HCEC 1CT (cell line): ENCODE measurements around the gene CGB5.
A peak's percentile ranks its signal among the peaks of the same experiment; 100 is the strongest.
"Not testable (repeated sequence)": the region's sequence is repeated elsewhere in the genome, so short reads cannot be mapped to it uniquely, and the experiment has no call there.

Source experiments
- DNase-seq: peaks from one replicate; pipeline ENCODE4 v3.0.0-alpha.2; 2017

The CGB5 gene

GRCh38 chr19:49043548-49043947 is at the start of gene CGB5:
CGB5 (plus strand) TSS chr19:49043848; CDS start chr19:49044210, 362 bp downstream.
- not testable (repeated sequence) for DNase-seq

- no peak for DNase-seq
Measured at GRCh38 chr19:48994035-48994386, 49.6 kb upstream of the CGB5 start.

DNA sequence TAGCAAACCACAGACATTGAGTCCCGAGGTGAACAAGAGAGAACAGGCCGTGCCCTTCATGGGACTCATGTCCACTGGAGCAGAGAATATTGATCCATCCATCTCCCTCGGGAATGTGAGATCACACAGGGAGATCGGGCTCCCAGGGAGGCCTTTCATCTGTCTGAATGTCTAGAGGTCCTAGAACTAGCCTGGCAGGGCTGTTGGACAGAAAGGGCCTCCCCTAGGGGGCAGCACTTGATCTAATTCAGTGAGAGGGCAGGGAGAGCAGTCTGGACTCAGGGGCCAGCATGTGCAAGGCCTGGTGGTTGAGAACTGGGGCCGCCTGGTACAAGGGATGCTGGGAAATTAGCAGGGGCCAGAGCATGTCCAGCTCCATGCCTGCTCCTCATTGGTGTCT is 45.7 kb upstream of the CGB5 start:
- peak; percentile 60 for DNase-seq

DNA sequence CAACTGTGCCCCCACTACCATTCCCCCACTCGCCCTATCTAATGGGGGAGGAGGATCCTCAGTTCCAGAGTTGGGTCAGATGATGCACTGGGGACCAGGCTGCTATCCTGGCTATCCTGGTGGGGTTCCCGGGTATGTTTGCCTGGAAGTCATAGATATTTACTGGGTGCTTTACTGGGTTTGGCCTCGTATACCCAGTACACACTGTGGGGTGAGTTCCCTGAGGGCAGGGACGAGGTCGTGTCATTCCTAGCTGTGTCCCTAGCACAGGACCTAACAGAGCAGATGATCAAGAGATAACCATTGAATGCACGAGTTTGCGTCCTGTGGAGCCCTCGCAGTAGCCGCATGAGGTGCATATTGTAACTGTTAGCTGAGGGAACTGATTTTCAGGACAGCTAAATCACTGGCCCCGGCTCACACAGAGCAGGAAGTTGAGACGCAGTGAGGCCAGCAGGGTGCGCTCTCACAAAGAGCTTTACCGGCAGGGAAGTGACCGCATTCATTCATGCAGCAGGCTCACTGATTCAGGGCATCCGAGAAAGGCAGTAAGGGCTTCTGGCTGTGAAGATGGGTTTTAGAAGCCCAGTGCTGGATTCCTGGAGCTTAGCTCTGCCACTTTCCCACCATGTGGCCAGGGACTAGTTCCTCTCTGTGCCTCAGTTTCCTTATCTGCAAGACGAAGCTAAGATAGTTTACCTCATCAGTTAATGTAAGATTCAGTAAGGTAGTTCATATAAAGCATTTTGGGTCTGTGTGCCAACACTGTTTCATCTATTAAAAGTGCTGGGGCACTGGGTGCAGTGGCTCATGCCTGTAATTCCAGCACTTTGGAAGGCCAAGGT is 43.9 kb upstream of the CGB5 start:
- peak; percentile 60 for DNase-seq

DNA sequence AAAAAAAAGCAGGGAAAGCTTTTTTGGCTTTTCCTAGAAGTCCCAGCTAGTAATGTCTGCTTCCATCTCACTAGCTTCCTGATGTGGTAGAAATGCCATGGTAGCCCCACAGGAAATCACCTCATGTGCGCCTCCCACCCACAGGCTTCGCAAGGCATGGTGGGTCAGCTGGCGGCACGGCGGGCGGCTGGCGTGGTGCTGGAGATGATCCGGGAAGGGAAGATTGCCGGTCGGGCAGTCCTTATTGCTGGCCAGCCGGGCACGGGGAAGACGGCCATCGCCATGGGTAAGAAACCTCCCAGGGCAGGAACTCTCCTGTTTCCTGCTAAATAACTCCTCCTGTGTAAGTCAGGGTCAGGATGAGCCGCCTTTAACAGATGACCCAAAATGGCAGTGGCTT is 39.5 kb upstream of the CGB5 start:
- DNase-seq = no peak

DNA sequence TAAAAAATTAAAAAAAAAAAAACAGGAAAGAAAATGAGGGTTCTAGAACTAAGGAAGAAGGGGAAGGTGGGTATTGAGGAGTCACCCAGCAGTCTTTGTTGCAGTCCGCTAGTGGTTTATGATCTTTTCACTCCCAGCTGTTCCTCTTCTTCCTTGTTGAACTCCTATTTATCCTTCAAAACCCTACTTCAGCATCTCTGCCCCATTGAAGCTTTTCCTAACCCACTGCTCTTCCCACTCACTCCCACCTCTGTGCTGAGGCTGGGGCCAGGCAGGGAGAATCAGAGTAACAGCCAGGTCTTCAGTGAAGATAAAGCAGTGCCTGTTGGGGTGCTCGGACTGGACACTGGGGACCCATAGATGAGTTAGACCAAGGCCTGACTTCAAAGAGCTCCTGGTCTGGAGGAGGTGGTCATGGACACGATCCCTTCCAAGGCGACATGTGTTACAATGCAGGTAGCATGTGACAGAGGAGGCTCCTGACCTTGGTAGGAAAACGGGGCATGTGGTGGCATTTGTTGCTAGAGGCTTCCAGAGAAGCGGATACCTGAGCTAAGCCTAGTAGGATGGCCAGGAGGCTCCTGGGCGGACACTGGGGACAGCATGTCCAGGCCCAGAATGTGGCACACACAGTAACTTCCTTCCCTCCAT is 38.6 kb upstream of the CGB5 start:
- no peak for DNase-seq

GRCh38 chr19:49006905-49007304 is 36.7 kb upstream of the CGB5 start:
- no peak for DNase-seq

- DNase-seq = no peak
Measured at GRCh38 chr19:49009828-49010227, 33.8 kb upstream of the CGB5 start.

DNA sequence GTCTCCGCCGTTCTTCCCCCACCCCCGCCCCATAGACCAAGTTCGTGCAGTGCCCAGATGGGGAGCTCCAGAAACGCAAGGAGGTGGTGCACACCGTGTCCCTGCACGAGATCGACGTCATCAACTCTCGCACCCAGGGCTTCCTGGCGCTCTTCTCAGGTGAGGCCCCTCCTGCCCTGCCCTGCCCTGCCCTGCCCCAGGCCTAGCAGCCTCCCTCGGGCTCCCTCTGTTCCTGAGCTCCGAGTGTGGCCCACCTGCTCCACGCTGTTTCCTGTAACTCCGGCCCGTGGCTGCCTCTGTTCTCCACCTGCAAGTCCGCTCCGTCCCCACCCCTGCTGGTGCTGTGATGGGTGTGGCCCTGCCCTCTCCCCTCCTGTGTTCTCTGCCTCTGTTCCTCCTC is 33.2 kb upstream of the CGB5 start:
- no peak for DNase-seq

DNA sequence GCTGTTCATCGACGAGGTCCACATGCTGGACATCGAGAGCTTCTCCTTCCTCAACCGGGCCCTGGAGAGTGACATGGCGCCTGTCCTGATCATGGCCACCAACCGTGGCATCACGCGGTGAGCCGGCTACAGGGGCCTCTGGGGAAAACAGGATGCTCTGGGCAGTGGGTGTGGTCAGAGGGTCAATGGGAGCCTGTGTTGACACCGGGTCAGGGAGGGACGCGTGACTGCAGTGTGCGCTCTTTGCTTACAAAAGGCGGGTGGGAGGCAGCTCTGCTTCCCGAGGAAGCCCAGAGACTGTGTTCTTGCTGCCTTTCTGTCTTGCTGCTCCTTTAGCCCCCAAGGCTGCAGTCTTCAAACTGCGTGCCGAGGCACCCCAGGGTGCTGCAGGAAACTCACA is 32.5 kb upstream of the CGB5 start:
- DNase-seq = no peak

- no peak for DNase-seq
Measured at GRCh38 chr19:49014123-49014869, 29.4 kb upstream of the CGB5 start.

DNA sequence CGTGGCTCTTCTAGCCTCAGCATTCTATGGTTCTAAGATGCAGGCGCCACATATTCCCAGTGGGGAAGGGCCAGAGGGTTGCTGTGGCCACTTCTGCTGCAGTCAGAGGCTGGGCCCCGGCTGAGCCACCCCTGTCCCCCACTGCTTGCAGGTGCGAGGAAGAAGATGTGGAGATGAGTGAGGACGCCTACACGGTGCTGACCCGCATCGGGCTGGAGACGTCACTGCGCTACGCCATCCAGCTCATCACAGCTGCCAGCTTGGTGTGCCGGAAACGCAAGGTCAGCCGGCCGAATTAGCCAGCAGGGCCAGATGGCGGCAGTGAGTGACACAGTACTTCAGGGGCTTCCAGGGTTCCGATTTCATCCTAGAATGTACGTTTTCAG is 28.8 kb upstream of the CGB5 start:
- no peak for DNase-seq

DNA sequence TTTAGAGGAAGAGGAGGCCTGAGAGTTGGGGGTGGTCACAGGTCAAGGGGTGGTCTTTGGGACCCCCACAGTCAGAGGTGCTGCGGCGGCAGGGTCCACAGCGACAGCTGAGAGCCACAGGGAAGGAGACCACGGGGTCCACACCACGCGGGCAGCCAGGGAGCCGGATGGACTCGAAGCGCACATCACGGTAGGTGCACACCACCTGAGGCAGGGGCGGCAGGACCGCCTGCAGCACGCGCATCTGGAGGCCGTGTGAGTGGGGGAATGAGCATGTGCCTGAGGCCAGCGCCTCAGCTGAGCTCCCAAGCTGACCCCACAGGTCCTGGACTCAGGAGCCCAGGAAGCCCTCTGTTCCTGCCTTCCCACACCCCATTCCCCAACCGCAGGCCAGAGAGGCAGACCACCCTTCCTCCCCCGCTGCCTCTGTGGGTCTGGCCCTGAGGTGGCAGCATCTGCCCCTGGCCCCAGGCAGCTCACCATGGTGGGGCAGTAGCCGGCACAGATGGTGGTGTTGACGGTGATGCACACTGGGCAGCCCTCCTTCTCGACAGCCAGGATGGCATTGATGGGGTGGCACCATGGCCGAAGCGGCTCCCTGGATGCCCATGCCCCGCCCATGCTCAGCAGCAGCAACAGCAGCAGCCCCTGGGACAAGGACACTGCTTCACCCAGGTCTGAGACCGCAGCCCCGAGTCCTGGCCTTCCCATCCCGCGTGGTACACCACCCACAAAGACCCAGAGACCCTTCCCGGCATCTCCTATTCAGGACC is 27.4 kb upstream of the CGB5 start:
- no peak for DNase-seq

GRCh38 chr19:49017041-49017665 is 26.5 kb upstream of the CGB5 start, which contains the start of gene LHB:
LHB (minus strand) TSS chr19:49017091; CDS start chr19:49017081, 10 bp downstream.
- DNase-seq = no peak

DNA sequence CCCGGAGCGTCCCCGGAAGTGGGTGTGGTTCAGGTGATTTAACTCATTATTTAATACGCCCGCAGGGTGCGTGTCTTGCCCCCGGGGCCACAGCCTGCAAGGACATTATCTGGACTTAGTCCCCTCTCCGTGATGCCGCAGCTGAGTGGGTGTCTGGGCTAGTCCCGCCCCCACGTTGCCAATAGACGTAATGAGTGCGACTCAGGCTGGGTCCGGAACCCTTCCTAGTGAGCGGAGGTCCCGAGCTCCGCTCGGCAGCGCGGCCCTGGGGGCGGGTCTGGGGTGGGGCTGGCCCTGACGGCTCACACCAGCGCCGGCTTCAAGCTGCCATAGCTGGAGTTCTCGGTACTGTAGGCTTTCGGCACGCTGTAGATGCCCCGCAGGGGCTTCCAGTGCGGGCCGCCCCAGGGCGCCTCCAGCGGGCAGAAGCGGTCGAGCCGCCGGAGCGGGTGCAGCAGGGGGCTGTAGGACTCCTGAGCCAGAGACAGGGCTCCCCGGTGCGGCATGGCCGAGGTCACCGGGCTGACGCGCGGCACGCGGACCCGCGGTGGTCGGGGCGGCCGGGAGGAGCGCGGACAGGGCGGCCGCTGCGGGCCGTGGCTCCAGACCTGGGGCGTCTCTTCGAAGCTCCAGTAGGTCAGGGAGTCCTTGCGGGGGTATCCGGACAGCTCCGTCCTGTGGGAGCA is 25.8 kb upstream of the CGB5 start:
- peak; percentile 44 for DNase-seq

GRCh38 chr19:49018388-49019241 is 25.0 kb upstream of the CGB5 start:
- not testable (repeated sequence) for DNase-seq

DNA sequence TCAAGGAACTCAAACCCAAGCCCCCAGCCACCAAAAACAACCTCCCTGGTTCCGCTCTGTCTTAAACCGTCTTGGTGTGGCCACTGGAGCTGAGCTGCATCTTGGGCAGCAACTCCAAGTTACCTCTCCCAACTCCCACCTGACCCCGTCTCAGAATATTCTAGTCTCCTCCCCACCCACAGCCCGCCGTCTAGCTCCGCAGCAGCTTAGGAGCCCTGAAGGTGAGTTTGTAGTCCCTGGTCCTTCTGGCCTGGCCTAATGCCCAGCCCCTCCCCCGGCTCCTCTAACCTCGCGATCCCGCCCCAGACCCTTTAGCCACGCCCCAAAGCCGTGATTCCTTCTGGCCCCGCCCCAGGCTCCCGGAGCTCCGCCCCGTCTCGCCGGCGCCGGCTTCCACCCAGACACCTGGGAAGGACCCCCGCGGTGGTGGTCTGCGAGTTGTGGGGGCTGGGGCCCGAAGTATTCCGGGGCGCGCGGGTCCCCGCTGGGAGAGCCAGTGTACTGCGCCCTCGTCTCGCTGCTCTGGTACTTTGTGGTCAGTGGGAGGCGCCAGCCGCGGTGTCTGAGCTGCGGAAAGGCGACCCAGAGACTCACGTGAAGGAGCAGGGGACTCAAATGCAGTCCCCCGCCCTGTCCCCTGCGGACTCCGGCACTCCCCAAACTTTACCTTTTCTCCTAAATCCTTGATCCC is 24.3 kb upstream of the CGB5 start:
- DNase-seq = peak; percentile 52

DNA sequence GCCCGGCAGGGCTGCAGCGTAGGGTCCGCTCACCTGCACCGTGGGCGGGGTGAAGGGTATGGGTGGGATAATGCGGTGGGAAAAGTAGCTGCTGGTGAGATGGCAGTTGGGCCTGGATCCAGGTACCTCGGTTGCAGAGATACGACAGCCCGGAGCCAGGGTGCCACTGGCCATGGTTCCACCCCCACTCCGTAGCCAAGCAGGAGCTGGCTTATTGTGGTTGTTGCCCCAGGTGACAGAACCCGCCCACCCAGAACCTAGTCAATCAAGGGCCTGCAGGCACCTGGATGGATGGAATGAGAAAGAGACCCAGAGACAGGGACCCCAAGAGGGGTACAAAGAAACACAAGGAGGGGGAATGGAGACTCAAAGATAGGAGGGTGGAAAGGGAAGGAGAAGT is 23.3 kb upstream of the CGB5 start:
- no peak for DNase-seq

GRCh38 chr19:49020931-49021895 is 22.4 kb upstream of the CGB5 start:
- peak; percentile 56 for DNase-seq
